Osteocyte (in vitro differentiated cells): ENCODE results near the gene GAS7. TPM values are rescaled to one million over a fixed set of nuclear protein-coding genes. Genes with fewer than 3 reads are reported as not detected.

Source experiments
- DNase-seq: peaks from one replicate; pipeline ENCODE4 v3.0.0; 2021; ENCODE audit warnings: mixed read lengths; ENCODE audit not compliant: unreplicated experiment; ENCODE audit errors: extremely low spot score
- H3K27ac Mint-ChIP-seq: one replicate; pipeline ENCODE4 v1.8.0; 2021; ENCODE audit warnings: mild to moderate bottlenecking, mixed read lengths; ENCODE audit not compliant: unreplicated experiment
- H3K27me3 Mint-ChIP-seq: one replicate; pipeline ENCODE4 v1.8.0; 2021; ENCODE audit warnings: mixed read lengths; ENCODE audit not compliant: unreplicated experiment
- H3K36me3 Mint-ChIP-seq: one replicate; pipeline ENCODE4 v1.8.0; 2021; ENCODE audit warnings: mixed read lengths; ENCODE audit not compliant: unreplicated experiment
- H3K4me1 Mint-ChIP-seq: one replicate; pipeline ENCODE4 v1.8.0; 2021; ENCODE audit warnings: mixed read lengths; ENCODE audit not compliant: unreplicated experiment
- H3K4me3 Mint-ChIP-seq: one replicate; pipeline ENCODE4 v1.8.0; 2021; ENCODE audit warnings: mild to moderate bottlenecking, moderate library complexity, mixed read lengths; ENCODE audit not compliant: unreplicated experiment
- H3K9me3 Mint-ChIP-seq: one replicate; pipeline ENCODE4 v1.8.0; 2021; ENCODE audit warnings: mixed read lengths; ENCODE audit not compliant: unreplicated experiment
- total RNA-seq: library from RNA; stranded (reverse); gene quantifications from 2 replicates; pipeline ENCODE4 v1.2.1, GENCODE V29; 2021
- TF ChIP-seq, protein P1 (sequence below): fragments of 200-600 bp; sonication (generic); IDR thresholded peaks from 2 replicates; pipeline ENCODE4 v1.5.0; 2021; ENCODE audit warnings: antibody characterized with exemption, mild to moderate bottlenecking, moderate library complexity

GAS7 gene
- total RNA-seq, 1 donor from 2014 or later: 18.1 TPM

DNA sequence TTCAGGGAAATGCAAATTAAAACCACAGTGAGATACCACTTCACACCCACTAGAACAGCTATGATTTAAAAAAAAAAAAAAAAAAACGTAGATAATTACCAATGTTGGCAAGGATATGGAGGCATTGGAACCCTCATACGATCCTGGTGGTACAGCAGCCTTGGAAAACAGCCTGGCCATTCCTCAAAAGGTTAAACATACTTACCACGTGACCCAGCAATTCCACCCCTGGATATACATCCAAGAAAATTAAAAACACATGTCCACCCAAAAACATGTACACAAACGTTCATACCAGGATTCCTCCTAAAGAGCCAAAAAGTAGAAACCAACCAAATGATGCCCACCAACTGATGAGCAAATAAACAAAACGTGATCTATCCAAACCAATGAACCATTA, 68.1 kb downstream of the GAS7 start:
- no peak overlapping the region for H3K27ac Mint-ChIP-seq

DNA sequence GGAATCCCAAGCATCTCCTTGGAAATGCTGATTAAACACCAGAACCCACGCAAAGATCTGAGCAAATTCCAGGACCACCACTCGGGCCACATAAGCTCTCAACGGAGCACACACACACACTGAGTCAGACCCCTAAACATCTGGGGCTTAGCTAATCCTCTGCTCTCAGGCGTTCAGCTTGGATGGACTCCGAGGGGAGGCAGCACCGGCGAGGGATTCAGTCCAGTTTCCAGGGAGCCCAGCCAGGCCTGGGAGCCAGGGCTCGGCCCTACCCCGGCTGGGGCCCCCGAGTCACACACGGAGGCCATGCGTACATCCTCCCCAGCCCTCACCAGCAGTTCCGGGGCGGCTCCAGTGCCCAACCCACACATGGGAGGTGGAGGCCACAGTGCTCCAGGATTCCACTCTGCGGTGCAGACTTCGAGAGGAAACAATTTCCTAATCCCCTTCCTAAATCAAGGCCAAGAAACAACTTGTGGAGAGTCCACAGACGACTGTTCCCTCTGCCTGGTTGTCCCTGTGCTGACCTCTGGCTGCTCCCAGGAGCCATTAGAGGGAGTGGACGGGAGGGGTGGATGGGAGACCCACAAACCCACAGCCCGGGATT, 70.5 kb downstream of the GAS7 start:
- TF ChIP-seq, protein P1, sequence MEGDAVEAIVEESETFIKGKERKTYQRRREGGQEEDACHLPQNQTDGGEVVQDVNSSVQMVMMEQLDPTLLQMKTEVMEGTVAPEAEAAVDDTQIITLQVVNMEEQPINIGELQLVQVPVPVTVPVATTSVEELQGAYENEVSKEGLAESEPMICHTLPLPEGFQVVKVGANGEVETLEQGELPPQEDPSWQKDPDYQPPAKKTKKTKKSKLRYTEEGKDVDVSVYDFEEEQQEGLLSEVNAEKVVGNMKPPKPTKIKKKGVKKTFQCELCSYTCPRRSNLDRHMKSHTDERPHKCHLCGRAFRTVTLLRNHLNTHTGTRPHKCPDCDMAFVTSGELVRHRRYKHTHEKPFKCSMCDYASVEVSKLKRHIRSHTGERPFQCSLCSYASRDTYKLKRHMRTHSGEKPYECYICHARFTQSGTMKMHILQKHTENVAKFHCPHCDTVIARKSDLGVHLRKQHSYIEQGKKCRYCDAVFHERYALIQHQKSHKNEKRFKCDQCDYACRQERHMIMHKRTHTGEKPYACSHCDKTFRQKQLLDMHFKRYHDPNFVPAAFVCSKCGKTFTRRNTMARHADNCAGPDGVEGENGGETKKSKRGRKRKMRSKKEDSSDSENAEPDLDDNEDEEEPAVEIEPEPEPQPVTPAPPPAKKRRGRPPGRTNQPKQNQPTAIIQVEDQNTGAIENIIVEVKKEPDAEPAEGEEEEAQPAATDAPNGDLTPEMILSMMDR: no peak
- H3K27ac Mint-ChIP-seq: peak overlapping the region; percentile 56
- peaks cover 42% of the 10 kb centered on the region for H3K4me1 Mint-ChIP-seq
- no peak overlapping the region for H3K4me3 Mint-ChIP-seq
- H3K27me3 Mint-ChIP-seq: no peaks in the 10 kb centered on the region
- H3K9me3 Mint-ChIP-seq: no peaks in the 10 kb centered on the region
- no peak for DNase-seq
- no peaks in the 10 kb centered on the region for H3K36me3 Mint-ChIP-seq

More for the DNA sequence above, 68.1 kb downstream of the GAS7 start:
- Mint-ChIP-seq H3K9me3 (no peaks in the 10 kb centered on the region), H3K36me3 (no peaks in the 10 kb centered on the region), H3K27me3 (no peaks in the 10 kb centered on the region), H3K4me1 (peaks cover 43% of the 10 kb centered on the region), H3K4me3 (no peak overlapping the region)
- no peak for DNase-seq
- TF ChIP-seq, protein P1: no peak

DNA sequence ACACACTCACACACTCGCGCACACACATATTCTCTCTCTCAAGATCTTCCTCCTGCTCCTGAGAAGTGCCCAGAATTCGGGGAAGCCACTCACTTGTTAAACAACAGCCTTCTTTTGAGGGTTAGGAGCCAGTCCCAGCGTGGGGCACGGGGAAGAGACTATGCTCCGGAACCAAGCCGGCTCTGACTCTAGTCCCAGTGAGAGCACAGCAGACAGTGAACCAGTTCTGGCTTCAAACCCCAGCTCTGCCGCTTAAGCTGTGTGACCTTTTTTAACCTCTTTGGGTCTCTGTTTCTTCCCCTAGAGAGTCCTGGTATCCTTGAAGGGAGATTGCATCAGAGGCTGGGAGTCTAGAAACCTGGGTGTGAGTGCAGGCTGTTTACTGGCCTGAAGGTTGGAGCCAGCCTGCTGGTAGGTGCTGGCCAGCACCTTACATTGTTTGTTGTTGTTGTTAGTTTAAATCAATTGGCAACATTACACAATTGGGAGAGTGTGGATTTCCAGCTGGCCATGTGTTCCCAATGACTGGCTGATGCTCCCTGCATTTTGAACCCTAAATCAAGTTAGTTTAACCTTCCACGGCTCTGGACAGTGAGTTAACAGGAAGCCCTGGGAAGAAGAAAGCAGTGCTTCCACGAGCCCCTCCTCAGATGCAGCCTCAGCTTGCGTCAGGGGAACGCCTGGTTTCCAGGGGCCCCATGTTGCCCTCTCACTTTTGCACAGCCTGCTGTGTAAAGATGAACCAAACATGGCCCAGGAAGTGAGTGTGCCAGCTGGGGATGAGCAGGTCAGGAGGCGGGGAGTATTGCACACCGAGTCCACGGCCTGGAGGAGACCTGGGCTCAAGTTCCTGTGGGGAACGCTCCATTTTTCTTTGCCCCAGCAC, 71.5 kb downstream of the GAS7 start:
- peak overlapping the region; percentile 1 for H3K27ac Mint-ChIP-seq
- H3K4me1 Mint-ChIP-seq: peaks cover 47% of the 10 kb centered on the region
- no peak for DNase-seq

DNA sequence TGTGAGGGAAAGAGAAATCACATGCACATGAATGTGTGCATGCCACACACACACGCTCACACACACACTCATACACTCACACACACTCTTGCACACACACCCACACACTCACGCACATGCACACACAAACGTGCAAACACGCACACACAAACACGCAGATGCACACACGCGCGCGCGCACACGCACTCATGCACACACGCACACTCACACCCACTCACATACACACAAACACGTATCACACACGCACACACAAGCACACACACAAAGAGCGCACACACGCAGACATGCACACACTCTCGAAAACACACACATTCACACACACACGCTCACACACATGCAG, 72.2 kb downstream of the GAS7 start:
- peak overlapping the region; percentile 1 for H3K27ac Mint-ChIP-seq
- H3K4me3 Mint-ChIP-seq: no peak overlapping the region
- no peaks in the 10 kb centered on the region for H3K36me3 Mint-ChIP-seq
- no peaks in the 10 kb centered on the region for H3K27me3 Mint-ChIP-seq
- peaks cover 52% of the 10 kb centered on the region for H3K4me1 Mint-ChIP-seq
- TF ChIP-seq, protein P1: no peak
- no peaks in the 10 kb centered on the region for H3K9me3 Mint-ChIP-seq
- DNase-seq: no peak

More for the DNA sequence above, 71.5 kb downstream of the GAS7 start:
- no peak overlapping the region for H3K4me3 Mint-ChIP-seq
- H3K9me3 Mint-ChIP-seq: no peaks in the 10 kb centered on the region
- TF ChIP-seq, protein P1: no peak
- no peaks in the 10 kb centered on the region for H3K27me3 Mint-ChIP-seq
- no peaks in the 10 kb centered on the region for H3K36me3 Mint-ChIP-seq
